NCI-H146 (cell line): ENCODE data around the gene C6orf136.
A peak's percentile ranks its signal among the peaks of the same experiment; 100 is the strongest.

Experiments used
- DNase-seq: peaks from one replicate; lab custom pipeline; 2025; lab: John Stamatoyannopoulos, UW

The C6orf136 gene

DNA sequence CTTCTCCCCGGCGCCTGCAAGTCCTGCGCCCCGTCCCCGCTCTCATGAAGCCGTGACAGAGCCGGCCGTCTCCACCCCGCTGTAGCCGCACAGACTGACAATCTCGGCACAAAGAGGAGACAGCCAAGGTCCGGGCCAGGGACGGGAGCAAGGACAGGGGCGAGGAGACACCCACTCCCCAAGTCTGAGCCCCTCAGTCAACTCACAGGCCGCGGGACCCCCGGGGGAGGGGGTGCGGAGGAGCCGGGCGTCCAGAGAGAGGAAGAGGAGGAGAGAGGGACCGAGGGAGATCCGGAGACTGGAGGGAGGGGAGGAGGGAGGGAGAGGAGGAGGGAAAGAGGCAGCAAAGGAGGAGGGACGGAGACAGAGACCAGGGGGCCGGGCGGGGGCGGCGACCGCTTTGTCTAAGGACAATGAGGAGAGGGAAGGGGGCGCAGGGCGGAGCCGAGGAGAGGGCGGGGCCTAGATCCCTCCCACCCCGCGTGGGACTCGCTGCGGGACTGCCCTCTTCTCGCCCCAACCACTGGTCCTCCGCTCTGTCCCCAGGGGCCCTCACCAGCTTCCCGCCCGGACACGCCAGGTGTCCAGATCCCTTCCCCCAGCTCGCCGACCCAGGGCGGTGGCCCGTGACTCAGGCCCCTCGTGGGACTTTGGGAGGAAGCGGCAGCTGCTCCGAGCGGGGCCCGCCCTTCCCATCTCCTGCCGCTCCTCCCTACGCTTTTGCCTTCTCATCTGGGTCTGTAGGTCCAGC lies 40.1 kb downstream of the C6orf136 start:
- DNase-seq: peak; percentile 92

DNA sequence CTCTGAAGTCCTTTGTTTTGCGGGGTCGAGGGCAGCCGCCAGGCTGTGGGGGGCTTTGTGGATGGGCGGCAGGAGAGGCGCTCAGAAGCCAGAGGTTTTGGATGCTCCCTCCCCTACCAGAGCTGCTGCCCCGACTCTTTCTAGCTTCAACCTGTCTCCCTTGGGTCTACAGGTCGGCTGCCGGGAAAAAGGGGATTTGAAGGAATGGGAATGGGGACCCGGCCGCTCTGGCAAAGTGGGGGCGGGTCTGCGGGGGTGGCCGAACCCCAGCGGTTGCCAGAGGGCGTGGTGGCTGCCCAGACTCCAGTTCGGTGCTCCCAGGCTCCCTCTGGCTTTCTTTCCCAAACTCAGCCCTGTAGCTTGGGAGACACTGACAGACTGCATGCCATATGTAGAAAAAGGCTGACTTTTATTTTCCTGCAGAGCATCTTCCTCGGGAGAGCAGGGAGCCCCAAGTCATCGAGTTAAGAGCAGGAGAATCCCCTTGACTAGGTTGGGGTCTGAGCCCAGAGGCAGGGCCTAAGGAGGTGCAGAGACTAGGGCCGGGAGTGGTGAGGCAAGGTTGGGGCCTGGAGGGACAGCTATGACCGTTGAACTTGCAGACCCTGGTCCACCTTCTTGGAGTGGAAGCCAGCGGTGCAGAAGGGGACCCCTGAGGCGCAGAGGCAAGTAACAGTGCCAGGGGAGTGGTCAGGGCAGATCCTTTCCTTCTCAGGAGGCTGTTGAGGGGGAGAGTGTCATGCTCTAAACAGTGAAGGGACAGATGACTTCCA lies 40.9 kb downstream of the C6orf136 start:
- DNase-seq: no peak

- DNase-seq: no peak
Observed at GRCh38 chr6:30688569-30688968, 41.6 kb downstream of the C6orf136 start.

DNA sequence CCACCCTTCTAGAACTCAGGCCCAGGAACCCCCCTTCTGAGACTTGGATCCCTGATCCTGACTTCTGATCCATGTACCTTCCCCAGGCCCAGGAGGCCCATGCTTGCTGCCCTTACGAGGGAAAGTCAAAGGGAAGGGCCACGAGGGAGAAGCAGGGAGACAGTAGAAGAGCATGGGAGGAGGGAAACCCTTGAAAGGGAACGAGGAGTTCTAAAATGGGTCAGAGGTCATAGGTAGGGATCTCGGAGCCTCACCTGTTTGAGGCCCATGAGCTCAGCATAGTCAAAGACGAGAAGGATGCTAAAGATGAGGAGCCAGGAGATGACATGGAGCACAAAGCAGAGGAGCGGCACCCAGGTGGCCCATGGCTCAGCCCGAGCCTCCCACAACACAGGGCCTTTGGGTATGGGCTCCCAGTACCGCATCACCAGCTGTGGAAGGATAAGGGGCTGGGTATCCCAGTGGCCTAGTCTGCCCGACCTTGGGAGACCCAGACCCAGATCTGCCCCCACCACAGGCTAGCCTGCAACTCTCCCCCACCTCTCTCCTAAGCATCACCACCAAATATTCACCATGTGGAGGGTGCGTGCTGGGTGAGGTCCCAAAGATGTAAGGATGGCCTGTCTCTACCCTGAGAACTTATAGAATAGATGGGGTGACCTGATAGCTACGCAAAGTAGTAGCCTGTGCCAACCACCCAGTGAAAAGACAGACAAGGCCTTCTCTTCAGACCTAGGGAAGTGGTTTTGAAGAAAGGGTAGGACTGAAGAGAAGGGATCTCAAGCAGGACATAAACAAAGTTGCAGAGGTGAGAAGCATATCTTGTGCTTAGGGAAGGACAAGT lies 42.3 kb downstream of the C6orf136 start:
- no peak for DNase-seq

GRCh38 chr6:30689985-30690384 lies 43.1 kb downstream of the C6orf136 start:
- DNase-seq: no peak

DNA sequence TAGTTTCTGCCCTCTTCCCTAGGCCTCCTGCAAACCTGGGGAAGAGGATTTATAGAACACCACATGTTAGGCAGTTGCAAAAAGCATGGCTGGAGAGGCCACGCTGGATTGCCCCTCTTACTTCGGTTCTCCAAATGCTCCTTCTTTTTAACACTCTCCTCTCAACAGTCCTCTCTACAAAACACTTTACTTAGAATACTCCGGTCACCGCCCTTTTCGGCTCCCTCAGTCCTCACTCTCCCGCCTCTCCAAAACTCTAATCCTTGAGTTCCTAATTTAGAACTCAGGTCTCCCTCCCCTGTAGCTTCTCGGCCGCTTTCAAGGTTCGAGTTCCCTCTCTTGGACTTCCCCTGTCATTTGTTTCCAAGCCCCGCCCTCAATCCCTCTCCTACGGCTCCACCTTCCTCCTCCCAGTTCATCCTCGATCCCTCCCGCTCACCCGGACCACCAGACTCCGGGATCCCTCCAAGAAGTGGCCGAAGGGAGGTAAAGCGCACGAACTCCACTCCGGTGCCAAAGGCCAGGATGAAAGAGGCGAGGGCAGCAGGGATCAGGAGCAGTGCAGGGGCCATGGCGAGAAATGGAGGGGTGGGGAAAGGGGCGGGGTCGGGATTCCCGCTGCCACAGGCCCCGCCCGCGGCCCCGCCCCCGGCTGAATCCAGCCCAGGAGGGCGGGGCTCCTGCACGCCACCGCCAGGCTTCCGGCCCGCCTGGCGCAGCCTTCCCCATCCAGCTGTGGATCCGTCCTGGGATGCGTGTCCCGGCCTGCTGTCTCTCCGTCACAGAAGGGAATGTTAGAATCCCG lies 43.7 kb downstream of the C6orf136 start, which contains the start of gene NRM:
Gene NRM (minus strand): TSS at position 582 of the 805 bp plus-strand sequence. CDS start 10 bp downstream, at position 572.
- DNase-seq: peak; percentile 90

GRCh38 chr6:30691208-30691847 lies 44.4 kb downstream of the C6orf136 start:
- DNase-seq: peak; percentile 50

GRCh38 chr6:30696432-30696831 lies 49.5 kb downstream of the C6orf136 start:
- no peak for DNase-seq

GRCh38 chr6:30700340-30700739 lies 53.4 kb downstream of the C6orf136 start:
- no peak for DNase-seq
